GM23248 (cell line): ENCODE data around the gene RARS2. TPM values are rescaled to one million over a fixed set of nuclear protein-coding genes. Genes with fewer than 3 reads are reported as not detected.

Experiments
- DNase-seq: peaks from one replicate; pipeline ENCODE4 v3.0.0-alpha.2; 2015
- H2AFZ ChIP-seq: fragments of 200-600 bp; sonication (generic); 2 replicates; pipeline ENCODE4 v1.6.1; 2016; ENCODE audit warnings: antibody characterized with exemption
- H3F3A ChIP-seq: fragments of 200-600 bp; sonication (generic); 2 replicates; pipeline ENCODE4 v1.6.1; 2016; ENCODE audit warnings: mild to moderate bottlenecking, antibody characterized with exemption, mixed run types; ENCODE audit not compliant: insufficient read depth
- H3K27ac ChIP-seq: fragments of 200-600 bp; sonication (generic); 2 replicates; pipeline ENCODE4 v1.5.1; 2016; ENCODE audit warnings: mild to moderate bottlenecking
- H3K27me3 ChIP-seq: fragments of 200-600 bp; sonication (generic); replicated peaks from 2 replicates; pipeline ENCODE4 v1.6.1; 2016; ENCODE audit warnings: mild to moderate bottlenecking; ENCODE audit not compliant: insufficient read depth
- H3K36me3 ChIP-seq: fragments of 200-600 bp; sonication (generic); 2 replicates; pipeline ENCODE4 v1.6.1; 2016; ENCODE audit warnings: low read depth, mild to moderate bottlenecking
- H3K4me1 ChIP-seq: fragments of 200-600 bp; sonication (generic); 2 replicates; pipeline ENCODE4 v1.6.1; 2016; ENCODE audit warnings: mild to moderate bottlenecking; ENCODE audit not compliant: insufficient read depth
- H3K4me2 ChIP-seq: fragments of 200-600 bp; sonication (generic); one replicate; pipeline ENCODE4 v1.6.1; 2016; ENCODE audit warnings: mild to moderate bottlenecking; ENCODE audit not compliant: unreplicated experiment
- H3K4me3 ChIP-seq: fragments of 200-600 bp; sonication (generic); 2 replicates; pipeline ENCODE4 v1.5.1; 2016; ENCODE audit warnings: mild to moderate bottlenecking
- H3K79me2 ChIP-seq: fragments of 200-600 bp; sonication (generic); 2 replicates; pipeline ENCODE4 v1.6.1; 2016; ENCODE audit warnings: mild to moderate bottlenecking; ENCODE audit not compliant: insufficient read depth
- H3K9ac ChIP-seq: fragments of 200-600 bp; sonication (generic); 2 replicates; pipeline ENCODE4 v1.6.1; 2016; ENCODE audit warnings: mild to moderate bottlenecking
- H3K9me2 ChIP-seq: fragments of 200-600 bp; sonication (generic); 2 replicates; pipeline ENCODE4 v1.6.1; 2016; ENCODE audit warnings: mixed run types, mild to moderate bottlenecking, moderate library complexity; ENCODE audit not compliant: insufficient read depth
- H3K9me3 ChIP-seq: fragments of 200-600 bp; sonication (generic); one replicate; pipeline ENCODE4 v1.6.1; 2017; ENCODE audit warnings: low read depth
- H4K20me1 ChIP-seq: fragments of 200-600 bp; sonication (generic); 2 replicates; pipeline ENCODE4 v1.6.0; 2016; ENCODE audit not compliant: insufficient read depth
- EZH2 ChIP-seq: fragments of 200-600 bp; sonication (generic); IDR thresholded peaks from 2 replicates; pipeline ENCODE4 v1.6.1; 2018; ENCODE audit warnings: antibody characterized with exemption, mild to moderate bottlenecking; ENCODE audit not compliant: insufficient read depth, poor library complexity, severe bottlenecking
- EZH2phosphoT487 ChIP-seq: fragments of 200-600 bp; sonication (generic); IDR thresholded peaks from 2 replicates; pipeline ENCODE4 v1.6.1; 2018; ENCODE audit warnings: antibody characterized with exemption, moderate library complexity, mild to moderate bottlenecking, low read depth; ENCODE audit not compliant: insufficient read depth
- WGBS, 2 experiments: methylation state at CpG; one replicate each; pipeline ENCODE4 v1.1.6; 2015 to 2017; ENCODE audit warnings: low lambda C conversion rate in 2 of 2, low coverage in 1 of 2; ENCODE audit errors: missing lambda C conversion rate in 2 of 2; 5-methylcytosine and 5-hydroxymethylcytosine counted together
- in situ Hi-C: fragments of 300-500 bp; cut with MboI; formaldehyde crosslinking; loops from 2 replicates; pipeline ENCODE4 v1.15.0; 2020
- polyA plus RNA-seq: library from polyadenylated mRNA; unstranded; fragments of >200 nt; fragmentation: Nextera tagmentation; extraction: Ambion mirVana; gene quantifications from 2 replicates; pipeline ENCODE4 v1.2.1, GENCODE V29; 2016
- total RNA-seq: library from RNA; depleted of rRNA; stranded (reverse); fragments of >200 nt; shearing (Covaris generic); gene quantifications from 2 replicates; pipeline ENCODE4 v1.2.3, GENCODE V29; 2014

Gene RARS2
- total and polyA plus RNA-seq, 2 experiments from 2014 or later = 38.7 to 77.3 TPM

DNA sequence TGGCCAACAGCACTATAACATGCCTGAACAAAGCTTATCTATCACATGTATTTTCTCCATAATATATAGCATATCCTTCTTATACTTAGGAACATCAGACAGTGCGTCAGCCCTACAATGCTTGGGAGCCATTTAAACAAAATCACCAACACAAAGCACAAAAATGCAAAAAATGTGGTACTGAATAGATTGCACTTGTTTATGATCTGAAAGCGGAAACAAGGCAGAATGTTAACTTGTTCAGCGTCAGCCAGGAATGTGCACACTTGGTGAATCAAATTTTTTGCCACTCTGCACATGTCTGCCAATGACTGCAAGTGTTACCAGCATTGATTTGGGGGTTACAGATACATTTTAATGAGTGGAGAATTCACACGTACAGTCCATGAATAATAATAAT lies 102.2 kb downstream of the RARS2 start:
- no peak overlapping the region for H2AFZ ChIP-seq
- no peaks in the 10 kb centered on the region for H4K20me1 ChIP-seq
- H3K9ac ChIP-seq = no peak overlapping the region
- 81% methylated on average over 4 of the region's 4 CpGs for WGBS, 2 experiments
- H3K9me2 ChIP-seq = no peaks in the 10 kb centered on the region
- H3F3A ChIP-seq = no peaks in the 10 kb centered on the region; the same call in 1 of the 2 replicates
- H3K79me2 ChIP-seq = no peaks in the 10 kb centered on the region
- in situ Hi-C loops = no loop called here
- no peaks in the 10 kb centered on the region for H3K27me3 ChIP-seq
- H3K4me1 ChIP-seq = no peaks in the 10 kb centered on the region
- no peaks in the 10 kb centered on the region for H3K9me3 ChIP-seq
- TF ChIP-seq EZH2 (no peak), EZH2phosphoT487 (no peak)
- H3K36me3 ChIP-seq = peaks cover 7% of the 10 kb centered on the region; the same call in 1 of the 2 replicates
- no peak overlapping the region for H3K4me3 ChIP-seq
- no peak overlapping the region for H3K4me2 ChIP-seq
- no peak for DNase-seq
- H3K27ac ChIP-seq = no peak overlapping the region

DNA sequence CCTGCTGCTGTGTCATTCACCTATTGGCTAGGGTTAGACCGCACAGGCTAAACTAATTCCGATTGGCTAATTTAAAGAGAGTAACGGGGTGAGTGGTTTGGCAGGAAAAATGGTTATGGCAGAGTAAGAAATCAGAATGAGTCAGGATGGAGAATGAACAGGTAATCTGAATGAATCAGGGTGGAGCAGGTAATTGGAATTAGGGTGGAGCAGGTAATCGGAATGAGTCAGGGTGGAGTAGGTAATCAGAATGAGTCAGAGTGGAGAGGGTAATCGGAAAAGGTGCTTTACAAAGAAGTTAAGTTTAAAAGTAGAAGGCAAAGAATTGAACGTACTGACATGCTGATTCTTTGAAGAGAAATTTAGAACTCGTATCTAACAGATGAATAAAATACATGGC lies 105.3 kb downstream of the RARS2 start:
- no peak overlapping the region for H3K9ac ChIP-seq
- in situ Hi-C loops = no loop called here
- no peaks in the 10 kb centered on the region for H3K27me3 ChIP-seq
- H3K4me3 ChIP-seq = no peak overlapping the region
- TF ChIP-seq EZH2phosphoT487 (no peak), EZH2 (no peak)
- no peaks in the 10 kb centered on the region for H4K20me1 ChIP-seq
- no peaks in the 10 kb centered on the region for H3K4me1 ChIP-seq
- H3F3A ChIP-seq = no peaks in the 10 kb centered on the region; the same call in 1 of the 2 replicates
- H3K9me2 ChIP-seq = no peaks in the 10 kb centered on the region
- H3K27ac ChIP-seq = no peak overlapping the region
- H3K4me2 ChIP-seq = no peak overlapping the region
- peaks cover 7% of the 10 kb centered on the region; the same call in 1 of the 2 replicates for H3K36me3 ChIP-seq
- no peak for DNase-seq
- H2AFZ ChIP-seq = no peak overlapping the region
- no peaks in the 10 kb centered on the region for H3K9me3 ChIP-seq
- 94% methylated on average over 7 of the region's 7 CpGs for WGBS, 2 experiments
- H3K79me2 ChIP-seq = no peaks in the 10 kb centered on the region

DNA sequence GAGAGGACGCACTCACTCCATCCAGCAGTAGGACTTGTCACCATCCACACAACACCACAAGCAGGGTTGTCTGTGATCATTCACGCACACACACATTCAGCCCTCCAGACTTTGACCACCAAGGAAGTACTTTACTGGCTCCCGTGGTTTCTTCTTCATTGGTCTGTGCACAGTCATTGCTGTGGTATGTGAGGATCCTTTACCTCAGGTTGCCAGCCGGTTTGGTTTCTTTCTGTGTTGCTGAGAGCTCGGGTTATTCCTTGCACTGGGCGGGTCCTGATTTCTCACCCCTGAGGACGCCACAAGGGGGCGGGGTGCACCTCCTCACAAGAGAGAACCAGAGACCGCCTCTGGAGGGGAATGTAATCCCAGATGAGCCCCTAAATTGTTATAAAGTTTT lies 105.9 kb downstream of the RARS2 start:
- Histone ChIP-seq H2AFZ (no peak overlapping the region), H3K9ac (no peak overlapping the region), H3K4me1 (no peaks in the 10 kb centered on the region), H4K20me1 (no peaks in the 10 kb centered on the region), H3K9me2 (no peaks in the 10 kb centered on the region), H3K4me2 (no peak overlapping the region), H3K27ac (no peak overlapping the region), H3K9me3 (no peaks in the 10 kb centered on the region), H3K79me2 (no peaks in the 10 kb centered on the region), H3K27me3 (no peaks in the 10 kb centered on the region), H3K36me3 (peaks cover 7% of the 10 kb centered on the region; the same call in 1 of the 2 replicates), H3K4me3 (no peak overlapping the region), H3F3A (no peaks in the 10 kb centered on the region; the same call in 1 of the 2 replicates)
- no peak for TF ChIP-seq EZH2phosphoT487
- 94% methylated on average over 9 of the region's 9 CpGs for WGBS, 2 experiments
- peak; percentile 15 for DNase-seq
- in situ Hi-C loops = no loop called here

DNA sequence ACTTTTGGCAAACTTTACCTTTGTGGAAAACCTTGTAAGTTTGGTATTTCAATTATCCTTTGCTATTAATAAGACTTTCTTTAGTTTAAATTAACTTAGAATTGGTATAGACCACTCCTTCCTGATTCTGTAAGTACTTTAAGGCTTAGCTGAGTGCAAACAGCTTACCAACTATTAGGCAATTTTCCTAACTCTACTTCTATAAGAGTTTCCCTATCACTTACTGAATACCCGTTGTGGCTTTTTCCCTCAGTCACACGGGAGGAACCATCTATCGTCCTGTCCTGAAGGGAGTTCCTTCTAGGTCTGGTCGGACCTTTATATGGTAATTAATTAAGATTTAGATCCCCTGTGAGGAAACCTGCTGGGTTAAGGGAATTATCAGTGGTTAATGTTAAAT lies 107.4 kb downstream of the RARS2 start:
- Histone ChIP-seq H3K4me3 (no peak overlapping the region), H3K4me1 (no peaks in the 10 kb centered on the region), H3K27me3 (no peaks in the 10 kb centered on the region), H3K9ac (no peak overlapping the region), H3F3A (no peaks in the 10 kb centered on the region; the same call in 1 of the 2 replicates), H3K27ac (no peak overlapping the region), H4K20me1 (no peaks in the 10 kb centered on the region), H3K79me2 (peaks cover 15% of the 10 kb centered on the region), H3K9me3 (no peaks in the 10 kb centered on the region), H3K4me2 (no peak overlapping the region), H2AFZ (no peak overlapping the region), H3K36me3 (peaks cover 11% of the 10 kb centered on the region; the same call in 1 of the 2 replicates), H3K9me2 (no peaks in the 10 kb centered on the region)
- DNase-seq = no peak
- no peak for TF ChIP-seq EZH2phosphoT487
- no peak for TF ChIP-seq EZH2
- in situ Hi-C loops = no loop called here
- 75 to 86% methylated on average over 4 of the region's 4 CpGs for WGBS, 2 experiments

DNA sequence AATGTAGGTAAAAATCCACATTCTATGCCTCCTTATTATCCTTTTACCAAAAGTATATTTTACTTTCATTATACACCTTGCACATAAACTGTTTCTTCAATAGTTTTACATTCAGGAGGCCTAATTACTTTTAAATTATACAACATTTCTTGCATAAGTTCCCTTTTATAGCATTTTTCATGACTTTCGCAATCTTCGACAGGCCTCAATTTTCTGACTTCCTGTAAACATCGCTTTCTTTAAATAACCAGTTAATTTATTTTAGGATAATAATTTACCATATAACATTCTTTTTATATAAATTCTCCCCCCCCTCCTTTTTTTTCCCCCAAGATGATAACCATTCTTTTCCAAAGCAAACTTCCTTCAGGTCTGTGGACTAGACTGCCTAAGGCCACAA lies 107.9 kb downstream of the RARS2 start:
- Histone ChIP-seq H3K27me3 (no peaks in the 10 kb centered on the region), H3F3A (no peaks in the 10 kb centered on the region; the same call in 1 of the 2 replicates), H2AFZ (no peak overlapping the region), H3K4me3 (no peak overlapping the region), H3K27ac (no peak overlapping the region), H3K4me2 (no peak overlapping the region), H3K9me3 (no peaks in the 10 kb centered on the region), H3K9me2 (no peaks in the 10 kb centered on the region), H3K4me1 (no peaks in the 10 kb centered on the region), H4K20me1 (no peaks in the 10 kb centered on the region), H3K36me3 (peaks cover 11% of the 10 kb centered on the region; the same call in 1 of the 2 replicates), H3K79me2 (peaks cover 19% of the 10 kb centered on the region), H3K9ac (no peak overlapping the region)
- 97% methylated on average over 3 of the region's 3 CpGs for WGBS, 2 experiments
- TF ChIP-seq EZH2phosphoT487 = no peak
- DNase-seq = no peak
- in situ Hi-C loops = no loop called here
